Activated CD4-positive, alpha-beta T cell treated with anti-CD3 and anti-CD28 coated beads for 36 hours (primary cell): Measurements from ENCODE around the gene CAPN10. TPM values are rescaled to one million over a fixed set of nuclear protein-coding genes. Genes with fewer than 3 reads are reported as not detected.

Experiments
- ATAC-seq: fragments of 200-7000 bp; cut with Tn5 transposase; one replicate; pipeline ENCODE4 v1.10.0; 2021; ENCODE audit warnings: mild to moderate bottlenecking, moderate library complexity
- CTCF ChIA-PET: fragments of 350-600 bp; sonication (Branson Sonifier 250); formaldehyde crosslinking; loops from one replicate; lab custom pipeline; 2021; ENCODE audit warnings: antibody characterized with exemption; lab: Charles Lee
- POLR2A ChIA-PET: fragments of 350-600 bp; sonication (Branson Sonifier 250); formaldehyde crosslinking; loops from one replicate; lab custom pipeline; 2021; ENCODE audit warnings: antibody characterized with exemption, inconsistent platforms; lab: Charles Lee
- DNase-seq: peaks from one replicate; pipeline ENCODE4 v3.0.0-alpha.2; 2020
- H3K27ac Mint-ChIP-seq: one replicate; pipeline ENCODE4 v1.8.0; 2021; ENCODE audit warnings: mixed read lengths
- H3K27me3 Mint-ChIP-seq: one replicate; pipeline ENCODE4 v1.8.0; 2021; ENCODE audit warnings: mixed read lengths
- H3K36me3 Mint-ChIP-seq: one replicate; pipeline ENCODE4 v1.8.0; 2021; ENCODE audit warnings: low read depth, mixed read lengths
- H3K4me1 Mint-ChIP-seq: one replicate; pipeline ENCODE4 v1.8.0; 2021; ENCODE audit warnings: mixed read lengths
- H3K4me3 Mint-ChIP-seq: one replicate; pipeline ENCODE4 v1.8.0; 2021; ENCODE audit warnings: mild to moderate bottlenecking, moderate library complexity, mixed read lengths
- H3K9me3 Mint-ChIP-seq: one replicate; pipeline ENCODE4 v1.8.0; 2021; ENCODE audit warnings: low read depth, mixed read lengths
- intact Hi-C, 2 experiments: fragments of 100-400 bp; cut with DNase I in 1 of 2; cut with micrococcal nuclease in 1 of 2; formaldehyde crosslinking; loops; one replicate each; pipeline versions ENCODE4 v1.14.2 to v1.15.1; 2022 to 2024; cut with DNase I, micrococcal nuclease
- total RNA-seq, 2 experiments: library from RNA; stranded (reverse); gene quantifications; one replicate each; pipeline ENCODE4 v1.2.3, GENCODE V29; 2021

Gene CAPN10
- total RNA-seq, 2 experiments from 2014 or later, result 22.1 to 30.2 TPM

GRCh38 chr2:240598311-240598911 lies 11.9 kb downstream of the CAPN10 start:
- no peak for ATAC-seq
- Mint-ChIP-seq H3K27me3 (no peaks in the 10 kb centered on the region), H3K36me3 (peaks cover 2% of the 10 kb centered on the region), H3K9me3 (no peaks in the 10 kb centered on the region), H3K4me3 (no peak overlapping the region), H3K27ac (no peak overlapping the region), H3K4me1 (no peaks in the 10 kb centered on the region)
- POLR2A ChIA-PET, result no interaction called here
- no peak for DNase-seq
- CTCF ChIA-PET, result no interaction called here
- intact Hi-C loops, result loop anchor here in 1 of 2 experiments (5.0 kb wide), 1 partner anchor 104 kb away; no protein-coding TSS in a partner anchor

GRCh38 chr2:240599141-240599583 lies 12.6 kb downstream of the CAPN10 start:
- POLR2A ChIA-PET, result no interaction called here
- Mint-ChIP-seq H3K27ac (no peak overlapping the region), H3K27me3 (no peaks in the 10 kb centered on the region), H3K36me3 (peaks cover 2% of the 10 kb centered on the region), H3K4me1 (no peaks in the 10 kb centered on the region), H3K4me3 (no peak overlapping the region), H3K9me3 (no peaks in the 10 kb centered on the region)
- CTCF ChIA-PET, result no interaction called here
- intact Hi-C loops, result loop anchor here in 1 of 2 experiments (5.0 kb wide), 1 partner anchor 103 kb away; no protein-coding TSS in a partner anchor
- no peak for DNase-seq
- no peak for ATAC-seq

- POLR2A ChIA-PET, result no interaction called here
- Mint-ChIP-seq H3K4me3 (no peak overlapping the region), H3K9me3 (no peaks in the 10 kb centered on the region), H3K4me1 (no peaks in the 10 kb centered on the region), H3K36me3 (peaks cover 2% of the 10 kb centered on the region), H3K27ac (no peak overlapping the region), H3K27me3 (no peaks in the 10 kb centered on the region)
- ATAC-seq, result no peak
- CTCF ChIA-PET, result interaction anchor here (0.5 kb wide), 1 partner anchor 14 kb away, joined by 3 read pairs; the partner anchor contains the start of gene CAPN10
- intact Hi-C loops, result no loop called here
- DNase-seq, result no peak
Measured at GRCh38 chr2:240600451-240600961, 14.0 kb downstream of the CAPN10 start.

- ChIA-PET CTCF (no interaction called here), POLR2A (no interaction called here)
- intact Hi-C loops, result no loop called here
- Mint-ChIP-seq H3K36me3 (peaks cover 2% of the 10 kb centered on the region), H3K4me1 (no peaks in the 10 kb centered on the region), H3K9me3 (no peaks in the 10 kb centered on the region), H3K27ac (no peak overlapping the region), H3K27me3 (no peaks in the 10 kb centered on the region), H3K4me3 (no peak overlapping the region)
- DNase-seq (peak; percentile 1), ATAC-seq (no peak)
Measured at GRCh38 chr2:240601061-240601830, 14.7 kb downstream of the CAPN10 start.

DNA sequence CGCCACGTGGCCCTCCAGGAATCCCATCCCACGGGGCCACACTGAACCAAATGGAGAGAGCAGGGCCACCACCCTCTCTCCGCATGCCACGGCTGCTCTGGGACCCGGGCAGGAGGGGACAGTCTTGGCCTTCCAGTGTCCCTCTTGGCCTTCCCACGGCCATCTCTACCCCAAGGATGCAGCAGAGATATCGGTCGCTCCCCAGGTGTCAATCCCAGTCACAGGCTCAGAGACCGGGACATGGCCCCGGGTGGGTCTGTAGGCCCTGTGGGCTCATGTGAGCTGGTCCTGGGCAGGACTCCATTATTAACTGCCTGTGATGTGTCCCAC lies 15.3 kb downstream of the CAPN10 start:
- Mint-ChIP-seq H3K27me3 (no peaks in the 10 kb centered on the region), H3K4me1 (no peaks in the 10 kb centered on the region), H3K4me3 (no peak overlapping the region), H3K36me3 (peaks cover 2% of the 10 kb centered on the region), H3K9me3 (no peaks in the 10 kb centered on the region), H3K27ac (no peak overlapping the region)
- CTCF ChIA-PET, result no interaction called here
- DNase-seq, result no peak
- ATAC-seq, result no peak
- POLR2A ChIA-PET, result no interaction called here
- intact Hi-C loops, result no loop called here

DNA sequence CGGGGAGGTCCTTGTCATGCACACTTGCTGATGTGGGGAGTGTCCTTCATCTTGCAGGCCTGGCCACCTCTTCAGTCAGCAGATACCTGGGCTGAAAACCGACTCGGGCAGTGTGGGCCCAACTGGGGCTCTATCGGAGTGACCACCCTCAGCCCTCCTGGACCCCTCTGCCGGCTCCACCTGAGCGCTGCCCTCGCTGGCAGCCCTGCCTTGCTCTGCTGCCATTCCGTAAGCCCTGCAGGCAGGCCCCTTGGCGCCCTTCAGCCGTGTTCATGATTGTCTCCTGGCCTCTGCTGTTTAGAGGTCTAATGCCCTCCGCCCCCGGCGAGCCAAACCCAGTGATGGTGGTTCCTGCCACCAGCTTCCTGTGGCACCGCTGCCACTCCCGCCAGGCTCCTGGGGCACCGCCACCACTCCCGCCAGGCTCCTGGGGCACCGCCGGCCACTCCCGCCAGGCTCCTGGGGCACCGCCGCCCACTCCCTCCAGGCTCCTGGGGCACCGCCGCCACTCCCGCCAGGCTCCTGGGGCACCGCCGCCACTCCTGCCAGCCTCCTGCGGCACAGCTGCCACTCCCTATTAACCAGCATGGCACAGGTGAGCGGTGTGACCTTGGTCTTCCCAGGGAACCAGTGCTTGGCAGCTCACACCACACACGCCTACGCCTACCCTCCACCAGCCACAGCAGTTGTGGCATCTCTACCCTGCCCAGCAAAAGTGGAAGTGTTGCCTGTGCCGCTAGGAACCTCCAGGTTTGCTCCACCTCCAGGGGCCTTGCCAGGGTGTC lies 15.9 kb downstream of the CAPN10 start:
- intact Hi-C loops, result no loop called here
- no peak overlapping the region for H3K27ac Mint-ChIP-seq
- no peaks in the 10 kb centered on the region for H3K27me3 Mint-ChIP-seq
- H3K9me3 Mint-ChIP-seq, result no peaks in the 10 kb centered on the region
- DNase-seq (no peak), ATAC-seq (no peak)
- CTCF ChIA-PET, result no interaction called here
- H3K4me1 Mint-ChIP-seq, result no peaks in the 10 kb centered on the region
- H3K36me3 Mint-ChIP-seq, result no peaks in the 10 kb centered on the region
- POLR2A ChIA-PET, result no interaction called here
- H3K4me3 Mint-ChIP-seq, result no peak overlapping the region

DNA sequence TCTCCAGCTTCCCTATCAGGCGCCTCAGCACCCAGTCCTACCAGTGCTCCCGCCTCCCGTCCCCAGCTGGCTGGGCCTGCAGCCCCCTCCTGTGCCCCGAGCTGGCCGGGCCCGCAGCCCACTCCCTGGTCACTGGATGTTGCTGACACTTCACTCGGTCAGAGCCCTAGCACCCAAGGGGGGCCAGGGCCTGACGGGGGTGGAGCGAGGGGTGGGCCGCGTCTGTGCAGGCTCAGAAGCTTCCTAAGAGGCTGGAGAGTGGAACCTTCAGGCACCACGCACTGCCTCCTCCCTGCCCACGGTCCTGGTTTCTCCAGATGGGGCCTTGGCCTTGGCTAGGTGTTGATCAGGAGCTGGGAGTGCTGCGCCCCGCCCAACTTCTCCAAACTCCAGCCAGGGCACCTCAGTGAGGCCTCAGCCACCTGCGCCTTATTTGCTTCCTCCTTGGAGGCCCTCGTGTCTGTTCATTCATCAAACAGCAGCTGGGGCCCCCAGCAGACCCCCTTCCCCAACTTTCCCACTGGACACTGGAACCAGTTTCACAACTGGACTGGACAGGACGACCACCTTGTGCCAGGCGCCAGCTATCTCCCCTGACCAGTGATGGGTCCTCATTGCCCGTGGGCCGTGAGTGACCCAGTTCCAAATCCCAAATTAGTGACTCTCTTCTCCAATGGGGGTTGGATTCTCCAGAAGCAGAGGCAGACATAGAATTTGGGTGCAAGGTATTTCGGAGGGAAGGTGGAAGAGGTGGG lies 16.7 kb downstream of the CAPN10 start:
- no peak overlapping the region for H3K27ac Mint-ChIP-seq

GRCh38 chr2:240603846-240604245 lies 17.3 kb downstream of the CAPN10 start:
- POLR2A ChIA-PET, result no interaction called here
- no peaks in the 10 kb centered on the region for H3K9me3 Mint-ChIP-seq
- ATAC-seq (no peak), DNase-seq (no peak)
- H3K27me3 Mint-ChIP-seq, result no peaks in the 10 kb centered on the region
- CTCF ChIA-PET, result no interaction called here
- no peak overlapping the region for H3K4me3 Mint-ChIP-seq
- H3K27ac Mint-ChIP-seq, result no peak overlapping the region
- intact Hi-C loops, result no loop called here
- no peaks in the 10 kb centered on the region for H3K4me1 Mint-ChIP-seq
- no peaks in the 10 kb centered on the region for H3K36me3 Mint-ChIP-seq

More for the DNA sequence above, 16.7 kb downstream of the CAPN10 start:
- no peaks in the 10 kb centered on the region for H3K36me3 Mint-ChIP-seq
- DNase-seq (no peak), ATAC-seq (no peak)
- intact Hi-C loops, result no loop called here
- no peak overlapping the region for H3K4me3 Mint-ChIP-seq
- POLR2A ChIA-PET, result no interaction called here
- H3K4me1 Mint-ChIP-seq, result no peaks in the 10 kb centered on the region
- no peaks in the 10 kb centered on the region for H3K27me3 Mint-ChIP-seq
- no peaks in the 10 kb centered on the region for H3K9me3 Mint-ChIP-seq
- CTCF ChIA-PET, result no interaction called here

- ChIA-PET CTCF (no interaction called here), POLR2A (no interaction called here)
- Mint-ChIP-seq H3K4me3 (no peak overlapping the region), H3K27ac (no peak overlapping the region), H3K27me3 (no peaks in the 10 kb centered on the region), H3K36me3 (no peaks in the 10 kb centered on the region), H3K9me3 (no peaks in the 10 kb centered on the region), H3K4me1 (no peaks in the 10 kb centered on the region)
- intact Hi-C loops, result no loop called here
- ATAC-seq, result no peak
- DNase-seq, result no peak
Measured at GRCh38 chr2:240604291-240604938, 17.9 kb downstream of the CAPN10 start.

- Mint-ChIP-seq H3K4me1 (no peaks in the 10 kb centered on the region), H3K27ac (no peak overlapping the region), H3K27me3 (no peaks in the 10 kb centered on the region), H3K9me3 (no peaks in the 10 kb centered on the region), H3K36me3 (no peaks in the 10 kb centered on the region), H3K4me3 (no peak overlapping the region)
- intact Hi-C loops, result no loop called here
- no peak for DNase-seq
- POLR2A ChIA-PET, result no interaction called here
- CTCF ChIA-PET, result interaction anchor here (0.7 kb wide), 1 partner anchor 52 kb away, joined by 3 read pairs; no protein-coding TSS in a partner anchor
- no peak for ATAC-seq
Measured at GRCh38 chr2:240604939-240605716, 18.6 kb downstream of the CAPN10 start.
